ENCODE results near the gene HSPBAP1.

- no peak for TF ChIP-seq POLR2A (IDR thresholded peaks at IDR 0.05)
- no peak for TF ChIP-seq CTCF (IDR thresholded peaks at IDR 0.05)
These were observed 5.8 kb downstream of the HSPBAP1 start for GRCh38 chr3:122787872-122788271.
